ENCODE measurements around the gene TUBB8B.
"Not testable (repeated sequence)": the region's sequence is repeated elsewhere in the genome, so short reads cannot be mapped to it uniquely, and the experiment has no call there.

The TUBB8B gene

GRCh38 chr18:13177-13576, 36.2 kb downstream of the TUBB8B start:
- in situ Hi-C loops (cut with MboI; ENCODE audit: low sequenced_read_pairs) = not testable (repeated sequence)

- in situ Hi-C loops (cut with MboI; ENCODE audit: low sequenced_read_pairs) = not testable (repeated sequence)
Observed at GRCh38 chr18:12773-13172, 36.6 kb downstream of the TUBB8B start.

GRCh38 chr18:11383-12274, 37.8 kb downstream of the TUBB8B start:
- in situ Hi-C loops (cut with MboI; ENCODE audit: low sequenced_read_pairs) = not testable (repeated sequence)

- in situ Hi-C loops (cut with MboI; ENCODE audit: low sequenced_read_pairs) = not testable (repeated sequence)
Observed at GRCh38 chr18:10624-11184, 38.7 kb downstream of the TUBB8B start.

GRCh38 chr18:9937-10336, 39.5 kb downstream of the TUBB8B start:
- in situ Hi-C loops (cut with MboI; ENCODE audit: low sequenced_read_pairs) = not testable (repeated sequence)
